Breast epithelium (tissue), 4 donors: ENCODE measurements around the gene MRPS27. TPM values are rescaled to one million over a fixed set of nuclear protein-coding genes. Genes with fewer than 3 reads are reported as not detected.

Experiments
- DNase-seq, 2 donors: peaks; one replicate each; pipeline ENCODE4 v3.0.0-alpha.2; 2019; ENCODE audit warnings: low spot score in 2 of 2
- H3K27ac ChIP-seq, 2 donors: fragments of 200-600 bp; sonication (generic) in 1 of 2; one replicate each; pipeline ENCODE4 v1.5.1; 2016 to 2019; ENCODE audit warnings: mild to moderate bottlenecking in 1 of 2
- H3K27me3 ChIP-seq, 2 donors: fragments of 200-600 bp; sonication (generic) in 1 of 2; one replicate each; pipeline versions ENCODE4 v1.5.1 to v1.6.0; 2017 to 2019; ENCODE audit warnings: control low read depth in 1 of 2, mild to moderate bottlenecking in 1 of 2
- H3K36me3 ChIP-seq: fragments of 200-600 bp; one replicate; pipeline ENCODE4 v1.5.1; 2019
- H3K4me1 ChIP-seq, 2 donors: fragments of 200-600 bp; sonication (generic); one replicate each; pipeline ENCODE4 v1.5.1; 2016 to 2019; ENCODE audit warnings: control low read depth in 1 of 2
- H3K4me3 ChIP-seq, 3 donors: fragments of 200-600 bp; sonication (generic); 1 replicate in 2 of 3; 2 replicates in 1 of 3; pipeline ENCODE4 v1.5.1; 2016 to 2019; ENCODE audit warnings: mild to moderate bottlenecking in 3 of 3, moderate library complexity in 2 of 3
- H3K9me3 ChIP-seq, 2 donors: fragments of 200-600 bp; sonication (generic) in 1 of 2; one replicate each; pipeline ENCODE4 v1.5.1; 2016 to 2019; ENCODE audit warnings: control low read depth in 1 of 2
- POLR2A ChIP-seq: fragments of 450-650 bp; IDR thresholded peaks from one replicate; pipeline ENCODE4 v1.6.1; 2016; ENCODE audit warnings: antibody characterized with exemption, mild to moderate bottlenecking, moderate library complexity
- POLR2AphosphoS5 ChIP-seq, 3 donors: sonication (generic); formaldehyde crosslinking; IDR thresholded peaks; one replicate each; pipeline ENCODE4 v1.6.1; 2017; ENCODE audit warnings: antibody characterized with exemption in 3 of 3
- intact Hi-C: fragments of 100-400 bp; cut with DNase I; formaldehyde crosslinking; loops from one replicate; pipeline ENCODE4 v1.15.1; 2023; ENCODE audit warnings: low total_unique reads
- total RNA-seq, 3 donors: library from RNA; depleted of rRNA; stranded (reverse); fragments of >200 nt; gene quantifications; one replicate each; pipeline ENCODE4 v1.1.0, GENCODE V29; 2016
- TF ChIP-seq, protein P1 (sequence below), 3 donors: fragments of 450-650 bp; IDR thresholded peaks; one replicate each; pipeline ENCODE4 v1.5.1; 2016 to 2017; ENCODE audit warnings: antibody characterized with exemption in 3 of 3, mild to moderate bottlenecking in 3 of 3, moderate library complexity in 3 of 3

The MRPS27 gene
- total RNA-seq, 3 donors from 2014 or later, result 47.8 to 71.3 (median 51.8) TPM

DNA sequence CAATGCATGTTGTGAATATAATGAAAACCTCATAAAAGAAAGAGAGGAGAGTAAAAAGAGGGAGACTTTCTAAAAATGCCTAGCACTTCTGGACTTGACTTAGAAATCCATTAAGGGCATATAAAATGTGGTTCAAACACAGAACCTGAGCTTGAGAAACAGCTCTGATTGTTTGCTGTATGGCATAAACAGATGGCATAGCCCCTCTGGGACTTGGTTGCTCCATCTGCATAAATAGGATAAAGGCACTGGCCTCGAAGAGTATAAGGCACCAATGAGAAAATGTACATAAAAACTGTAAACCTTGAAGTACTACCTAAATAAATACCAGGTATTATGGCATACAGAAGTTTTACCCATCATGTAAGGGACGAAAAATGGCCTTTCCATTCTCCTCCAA lies 23.8 kb downstream of the MRPS27 start:
- Histone ChIP-seq H3K27ac (no peak overlapping the region), H3K36me3 (no peaks in the 10 kb centered on the region), H3K4me3 (no peak overlapping the region), H3K4me1 (no peaks in the 10 kb centered on the region), H3K27me3 (no peaks in the 10 kb centered on the region), H3K9me3 (no peaks in the 10 kb centered on the region)
- no peak for DNase-seq
- no peak for TF ChIP-seq POLR2AphosphoS5 (IDR thresholded peaks at IDR 0.05)
- TF ChIP-seq, protein P1, sequence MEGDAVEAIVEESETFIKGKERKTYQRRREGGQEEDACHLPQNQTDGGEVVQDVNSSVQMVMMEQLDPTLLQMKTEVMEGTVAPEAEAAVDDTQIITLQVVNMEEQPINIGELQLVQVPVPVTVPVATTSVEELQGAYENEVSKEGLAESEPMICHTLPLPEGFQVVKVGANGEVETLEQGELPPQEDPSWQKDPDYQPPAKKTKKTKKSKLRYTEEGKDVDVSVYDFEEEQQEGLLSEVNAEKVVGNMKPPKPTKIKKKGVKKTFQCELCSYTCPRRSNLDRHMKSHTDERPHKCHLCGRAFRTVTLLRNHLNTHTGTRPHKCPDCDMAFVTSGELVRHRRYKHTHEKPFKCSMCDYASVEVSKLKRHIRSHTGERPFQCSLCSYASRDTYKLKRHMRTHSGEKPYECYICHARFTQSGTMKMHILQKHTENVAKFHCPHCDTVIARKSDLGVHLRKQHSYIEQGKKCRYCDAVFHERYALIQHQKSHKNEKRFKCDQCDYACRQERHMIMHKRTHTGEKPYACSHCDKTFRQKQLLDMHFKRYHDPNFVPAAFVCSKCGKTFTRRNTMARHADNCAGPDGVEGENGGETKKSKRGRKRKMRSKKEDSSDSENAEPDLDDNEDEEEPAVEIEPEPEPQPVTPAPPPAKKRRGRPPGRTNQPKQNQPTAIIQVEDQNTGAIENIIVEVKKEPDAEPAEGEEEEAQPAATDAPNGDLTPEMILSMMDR (IDR thresholded peaks at IDR 0.05), result no peak
- no peak for TF ChIP-seq POLR2A
- intact Hi-C loops, result no loop called here

DNA sequence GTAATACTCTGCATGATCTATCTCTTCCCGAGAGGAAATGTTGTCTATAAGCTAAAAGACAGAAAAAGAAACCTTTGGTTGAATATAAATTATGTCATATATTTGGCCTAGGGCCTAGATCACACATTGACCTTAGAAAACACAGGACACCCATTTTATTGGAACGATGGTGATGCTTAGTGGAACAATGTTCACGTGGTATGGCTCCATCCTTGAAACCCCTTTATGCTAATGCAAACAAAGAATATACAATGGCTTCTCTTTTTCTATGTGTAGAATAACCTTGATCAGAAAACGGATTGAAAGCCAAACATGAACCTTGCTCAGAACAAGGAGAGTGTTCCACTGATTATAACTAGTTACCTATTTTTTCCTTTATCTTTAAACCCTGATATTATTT lies 24.5 kb downstream of the MRPS27 start:
- TF ChIP-seq, protein P1 (IDR thresholded peaks at IDR 0.05), result no peak
- no peak for TF ChIP-seq POLR2A
- no peak for TF ChIP-seq POLR2AphosphoS5 (IDR thresholded peaks at IDR 0.05)
- H3K36me3 ChIP-seq, result no peaks in the 10 kb centered on the region

DNA sequence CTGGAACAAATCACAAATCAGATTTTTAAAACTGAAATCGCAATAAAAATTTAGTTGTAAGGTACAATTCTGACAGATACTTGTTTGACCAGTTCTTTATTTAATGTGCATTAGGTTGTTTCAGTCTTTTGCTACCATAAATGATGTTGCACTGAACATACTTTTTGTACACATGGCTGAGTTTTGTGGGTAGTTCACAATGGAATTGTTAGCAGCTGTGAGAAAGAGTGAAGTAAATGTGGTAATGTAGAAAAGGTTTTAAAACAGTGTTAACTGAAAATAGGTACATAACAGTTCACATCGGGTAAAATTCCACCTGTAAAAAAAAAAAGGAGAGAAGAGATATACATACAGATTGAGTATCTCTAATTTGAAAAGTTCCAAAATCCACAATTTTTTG lies 25.6 kb downstream of the MRPS27 start:
- no peaks in the 10 kb centered on the region for H3K4me1 ChIP-seq
- no peaks in the 10 kb centered on the region for H3K36me3 ChIP-seq
- no peak overlapping the region for H3K27ac ChIP-seq
- no peaks in the 10 kb centered on the region for H3K27me3 ChIP-seq
- TF ChIP-seq, protein P1 (IDR thresholded peaks at IDR 0.05), result no peak
- no peak for TF ChIP-seq POLR2A
- TF ChIP-seq POLR2AphosphoS5 (IDR thresholded peaks at IDR 0.05), result no peak
- no peaks in the 10 kb centered on the region for H3K9me3 ChIP-seq
- no peak for DNase-seq
- H3K4me3 ChIP-seq, result no peak overlapping the region
- intact Hi-C loops, result no loop called here

More for the DNA sequence above, 24.5 kb downstream of the MRPS27 start:
- Histone ChIP-seq H3K4me3 (no peak overlapping the region), H3K4me1 (no peaks in the 10 kb centered on the region), H3K27ac (no peak overlapping the region), H3K9me3 (no peaks in the 10 kb centered on the region), H3K27me3 (no peaks in the 10 kb centered on the region)
- intact Hi-C loops, result no loop called here
- no peak for DNase-seq

DNA sequence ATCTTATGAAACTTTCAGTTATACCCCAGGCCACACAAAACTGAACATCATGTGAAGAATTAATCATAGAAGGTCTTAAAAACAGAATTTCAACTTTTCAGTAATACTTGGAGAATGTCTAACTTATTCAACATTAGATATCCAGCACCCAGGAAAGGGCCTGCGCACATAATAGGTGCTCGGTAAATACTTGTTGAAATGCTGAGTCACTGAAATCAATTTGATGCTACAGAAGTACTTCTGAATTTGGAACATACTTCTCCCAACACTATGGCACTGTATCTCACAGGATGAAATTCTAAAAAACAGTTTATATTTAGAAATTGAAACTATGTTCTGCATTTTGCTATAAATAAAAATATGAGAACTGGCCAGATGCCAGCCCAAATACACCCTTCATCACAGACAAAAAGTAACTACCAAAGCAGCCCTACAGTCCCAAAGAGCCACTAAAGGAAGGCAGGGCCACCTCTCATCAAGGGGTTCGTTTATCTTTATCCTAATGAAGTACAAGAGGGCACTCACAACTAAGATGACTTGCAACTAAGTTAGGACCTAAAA lies 26.5 kb downstream of the MRPS27 start:
- TF ChIP-seq, protein P1 (IDR thresholded peaks at IDR 0.05), result no peak
- no peak for TF ChIP-seq POLR2AphosphoS5 (IDR thresholded peaks at IDR 0.05)
- no peak for TF ChIP-seq POLR2A

DNA sequence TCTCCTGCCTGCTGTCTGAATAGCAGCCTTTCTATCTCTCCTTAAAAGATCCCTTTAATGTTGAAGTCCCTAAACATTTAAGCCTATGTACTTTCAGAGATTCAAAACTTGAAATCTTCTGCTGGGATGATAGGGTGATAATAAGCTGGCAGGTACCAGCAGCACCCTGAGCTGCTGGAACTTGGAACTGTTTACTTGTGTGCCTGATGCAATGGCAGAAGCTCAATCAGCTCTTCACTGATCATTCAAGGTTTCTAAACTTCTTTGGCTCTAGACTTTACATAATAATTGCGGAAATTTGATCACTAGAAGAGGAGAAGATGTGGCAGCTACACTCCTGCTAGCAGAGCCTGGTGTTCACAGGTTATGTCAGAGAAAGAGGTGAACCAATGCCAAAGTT lies 27.6 kb downstream of the MRPS27 start:
- no peak for DNase-seq
- Histone ChIP-seq H3K27ac (no peak overlapping the region), H3K36me3 (no peaks in the 10 kb centered on the region), H3K4me3 (no peak overlapping the region), H3K4me1 (no peaks in the 10 kb centered on the region), H3K9me3 (no peaks in the 10 kb centered on the region), H3K27me3 (no peaks in the 10 kb centered on the region)
- intact Hi-C loops, result no loop called here
- TF ChIP-seq POLR2AphosphoS5 (IDR thresholded peaks at IDR 0.05) (no peak), POLR2A (no peak)
- TF ChIP-seq, protein P1 (IDR thresholded peaks at IDR 0.05), result no peak

More for the DNA sequence above, 26.5 kb downstream of the MRPS27 start:
- Histone ChIP-seq H3K4me3 (no peak overlapping the region), H3K9me3 (no peaks in the 10 kb centered on the region), H3K4me1 (no peaks in the 10 kb centered on the region), H3K27ac (no peak overlapping the region), H3K36me3 (no peaks in the 10 kb centered on the region), H3K27me3 (no peaks in the 10 kb centered on the region)
- intact Hi-C loops, result no loop called here
- DNase-seq, result no peak
